Measurements from ENCODE around the gene TBC1D22A. TPM values are rescaled to one million over a fixed set of nuclear protein-coding genes. Genes with fewer than 3 reads are reported as not detected.
"Not testable (repeated sequence)": the region's sequence is repeated elsewhere in the genome, so short reads cannot be mapped to it uniquely, and the experiment has no call there.

Gene TBC1D22A
- total RNA-seq, 2 donors from 2014 or later = 28.9 to 31.3 TPM

GRCh38 chr22:46777609-46777970, 15.1 kb downstream of the TBC1D22A start:
- H3K36me3 ChIP-seq = no peaks in the 10 kb centered on the region
- ATAC-seq (ENCODE audit: insufficient number of reproducible peaks, low FRiP score, low read depth) (no peak), DNase-seq (ENCODE audit: low spot score) (no peak)
- TF ChIP-seq CTCF (IDR thresholded peaks at IDR 0.05) = no peak
- H3K9me3 ChIP-seq = no peaks in the 10 kb centered on the region
- peaks cover 4 to 22% of the 10 kb centered on the region in 2 donors for H3K4me1 ChIP-seq (ENCODE audit: control insufficient read depth in 1 of 2, low read depth in 2 of 2)
- H3K4me3 ChIP-seq = no peak overlapping the region
- no peaks in the 10 kb centered on the region for H3K27me3 ChIP-seq (replicated peaks; ENCODE audit: insufficient read depth)
- H3K27ac ChIP-seq = no peak overlapping the region

GRCh38 chr22:46779023-46779422, 16.6 kb downstream of the TBC1D22A start:
- H3K4me3 ChIP-seq = no peak overlapping the region
- no peak overlapping the region for H3K27ac ChIP-seq
- H3K36me3 ChIP-seq = no peaks in the 10 kb centered on the region
- DNase-seq (ENCODE audit: low spot score) = no peak
- no peaks in the 10 kb centered on the region for H3K9me3 ChIP-seq
- peaks cover 0 to 13% of the 10 kb centered on the region in 2 donors for H3K4me1 ChIP-seq (ENCODE audit: control insufficient read depth in 1 of 2, low read depth in 2 of 2)
- H3K27me3 ChIP-seq (replicated peaks; ENCODE audit: insufficient read depth) = no peaks in the 10 kb centered on the region
- no peak for ATAC-seq (ENCODE audit: insufficient number of reproducible peaks, low FRiP score, low read depth)
- TF ChIP-seq CTCF (IDR thresholded peaks at IDR 0.05) = no peak

GRCh38 chr22:46779651-46780050, 17.2 kb downstream of the TBC1D22A start:
- ATAC-seq (ENCODE audit: insufficient number of reproducible peaks, low FRiP score, low read depth) (no peak), DNase-seq (ENCODE audit: low spot score) (no peak)
- no peak for TF ChIP-seq CTCF (IDR thresholded peaks at IDR 0.05)
- Histone ChIP-seq H3K27ac (no peak overlapping the region), H3K4me3 (no peak overlapping the region), H3K27me3 (replicated peaks; ENCODE audit: insufficient read depth) (no peaks in the 10 kb centered on the region), H3K4me1 (ENCODE audit: control insufficient read depth in 1 of 2, low read depth in 2 of 2) (peaks cover 0 to 11% of the 10 kb centered on the region in 2 donors), H3K36me3 (no peaks in the 10 kb centered on the region), H3K9me3 (no peaks in the 10 kb centered on the region)

GRCh38 chr22:46780453-46780852, 18.0 kb downstream of the TBC1D22A start:
- DNase-seq (ENCODE audit: low spot score) = no peak
- no peak for ATAC-seq (ENCODE audit: insufficient number of reproducible peaks, low FRiP score, low read depth)
- TF ChIP-seq CTCF (IDR thresholded peaks at IDR 0.05) = no peak
- no peaks in the 10 kb centered on the region for H3K9me3 ChIP-seq
- H3K4me1 ChIP-seq (ENCODE audit: control insufficient read depth in 1 of 2, low read depth in 2 of 2) = peaks cover 0 to 11% of the 10 kb centered on the region in 2 donors
- H3K36me3 ChIP-seq = no peaks in the 10 kb centered on the region
- no peak overlapping the region for H3K4me3 ChIP-seq
- H3K27me3 ChIP-seq (replicated peaks; ENCODE audit: insufficient read depth) = no peaks in the 10 kb centered on the region
- no peak overlapping the region for H3K27ac ChIP-seq

- TF ChIP-seq CTCF (IDR thresholded peaks at IDR 0.05) = no peak
- H3K4me1 ChIP-seq (ENCODE audit: control insufficient read depth in 1 of 2, low read depth in 2 of 2) = peaks cover 0 to 8% of the 10 kb centered on the region in 2 donors
- H3K36me3 ChIP-seq = no peaks in the 10 kb centered on the region
- DNase-seq (ENCODE audit: low spot score) (no peak), ATAC-seq (ENCODE audit: insufficient number of reproducible peaks, low FRiP score, low read depth) (no peak)
- H3K9me3 ChIP-seq = no peaks in the 10 kb centered on the region
- no peak overlapping the region for H3K27ac ChIP-seq
- no peak overlapping the region for H3K4me3 ChIP-seq
- H3K27me3 ChIP-seq (replicated peaks; ENCODE audit: insufficient read depth) = no peaks in the 10 kb centered on the region
These were observed 18.8 kb downstream of the TBC1D22A start for GRCh38 chr22:46781291-46781690.

GRCh38 chr22:46782200-46782599, 19.8 kb downstream of the TBC1D22A start:
- not testable (repeated sequence) for H3K4me1 ChIP-seq (ENCODE audit: control insufficient read depth in 1 of 2, low read depth in 2 of 2); H3K27ac ChIP-seq; H3K9me3 ChIP-seq; H3K36me3 ChIP-seq; H3K4me3 ChIP-seq; ATAC-seq (ENCODE audit: insufficient number of reproducible peaks, low FRiP score, low read depth); DNase-seq (ENCODE audit: low spot score); H3K27me3 ChIP-seq (replicated peaks; ENCODE audit: insufficient read depth)
